BE2C (cell line): ENCODE results near the gene CREB1.

Experiments
- DNase-seq: peaks from one replicate; pipeline ENCODE4 v3.0.0-alpha.2; 2020
- H3K27me3 ChIP-seq: fragments of 250-450 bp; sonication (Bioruptor Pico); 2 replicates; pipeline ENCODE4 v1.5.1; 2020; ENCODE audit warnings: mild to moderate bottlenecking
- H3K36me3 ChIP-seq: fragments of 250-450 bp; sonication (Bioruptor Pico); 2 replicates; pipeline ENCODE4 v1.5.1; 2020; ENCODE audit warnings: mild to moderate bottlenecking
- H3K4me1 ChIP-seq: fragments of 250-450 bp; sonication (Bioruptor Pico); 2 replicates; pipeline ENCODE4 v1.5.1; 2020
- H3K4me3 ChIP-seq: 2 replicates; pipeline ENCODE4 v1.5.1; 2011; ENCODE audit warnings: low read depth, low read length
- H3K9me3 ChIP-seq: fragments of 250-450 bp; sonication (Bioruptor Pico); 2 replicates; pipeline ENCODE4 v1.5.1; 2020
- CTCF ChIP-seq: IDR thresholded peaks from 2 replicates; pipeline ENCODE4 v1.5.1; 2012; ENCODE audit warnings: mild to moderate bottlenecking, low read depth, low read length

Gene CREB1

GRCh38 chr2:207614824-207615223 is 85.1 kb downstream of the CREB1 start:
- 0 out of 2 replicates have a peak, but pooled peaks cover 2% of the 10 kb centered on the region for H3K4me1 ChIP-seq
- TF ChIP-seq CTCF = no peak
- H3K27me3 ChIP-seq = no peaks in the 10 kb centered on the region; the same call in 1 of the 2 replicates
- peaks cover 27% of the 10 kb centered on the region for H3K36me3 ChIP-seq
- H3K9me3 ChIP-seq = no peaks in the 10 kb centered on the region
- no peak for DNase-seq
- no peak overlapping the region for H3K4me3 ChIP-seq

- Histone ChIP-seq H3K27me3 (no peaks in the 10 kb centered on the region; the same call in 1 of the 2 replicates), H3K36me3 (peaks cover 36% of the 10 kb centered on the region), H3K9me3 (no peaks in the 10 kb centered on the region), H3K4me3 (no peak overlapping the region), H3K4me1 (0 out of 2 replicates have a peak, but pooled peaks cover 2% of the 10 kb centered on the region)
- no peak for DNase-seq
- TF ChIP-seq CTCF = no peak
Measured at GRCh38 chr2:207616185-207616584, 86.4 kb downstream of the CREB1 start.

- Histone ChIP-seq H3K4me3 (no peak overlapping the region), H3K4me1 (0 out of 2 replicates have a peak, but pooled peaks cover 2% of the 10 kb centered on the region), H3K9me3 (no peaks in the 10 kb centered on the region), H3K36me3 (peaks cover 42% of the 10 kb centered on the region), H3K27me3 (no peaks in the 10 kb centered on the region; the same call in 1 of the 2 replicates)
- no peak for DNase-seq
- no peak for TF ChIP-seq CTCF
Measured at GRCh38 chr2:207617011-207617671, 87.4 kb downstream of the CREB1 start.

- Histone ChIP-seq H3K27me3 (no peaks in the 10 kb centered on the region), H3K36me3 (peaks cover 50% of the 10 kb centered on the region), H3K4me1 (0 out of 2 replicates have a peak, but pooled peaks cover 2% of the 10 kb centered on the region), H3K9me3 (no peaks in the 10 kb centered on the region), H3K4me3 (no peak overlapping the region)
- DNase-seq = no peak
- no peak for TF ChIP-seq CTCF
Measured at GRCh38 chr2:207619764-207620203, 90.0 kb downstream of the CREB1 start.

GRCh38 chr2:207621501-207622039 is 91.8 kb downstream of the CREB1 start:
- Histone ChIP-seq H3K4me3 (no peak overlapping the region), H3K36me3 (peaks cover 44% of the 10 kb centered on the region), H3K9me3 (no peaks in the 10 kb centered on the region), H3K27me3 (no peaks in the 10 kb centered on the region), H3K4me1 (no peaks in the 10 kb centered on the region)
- DNase-seq = no peak
- no peak for TF ChIP-seq CTCF
